ENCODE measurements around the gene USP19. TPM values are rescaled to one million over a fixed set of nuclear protein-coding genes. Genes with fewer than 3 reads are reported as not detected.
A peak's percentile ranks its signal among the peaks of the same experiment; 100 is the strongest.

USP19 gene
- total RNA-seq, 1 experiment from 2014 or later: 39.3 TPM

GRCh38 chr3:49161808-49162530, 41.3 kb upstream of the USP19 start:
- POLR2A ChIA-PET: interaction anchor here (0.7 to 1.8 kb wide), 2 partner anchors 29 to 50 kb away, joined by 3 to 4 read pairs; partner anchors contain the start of gene LAMB2
- H3K4me3 Mint-ChIP-seq (ENCODE audit: unreplicated experiment): no peak overlapping the region
- H3K36me3 Mint-ChIP-seq (ENCODE audit: insufficient read depth, unreplicated experiment): peaks cover 18% of the 10 kb centered on the region
- no peak for TF ChIP-seq CTCF (IDR thresholded peaks at IDR 0.05; ENCODE audit: unreplicated experiment)
- BruUV-seq (replicated peaks): no TSS peak
- intact Hi-C loops (cut with micrococcal nuclease): no loop called here
- no peaks in the 10 kb centered on the region for H3K9me3 Mint-ChIP-seq (ENCODE audit: unreplicated experiment)
- DNase-seq (ENCODE audit: unreplicated experiment): no peak
- H3K4me1 Mint-ChIP-seq (ENCODE audit: insufficient read depth, unreplicated experiment): peaks cover 10% of the 10 kb centered on the region
- no peak overlapping the region for H3K27ac Mint-ChIP-seq (ENCODE audit: low read depth, unreplicated experiment)
- CTCF ChIA-PET: interaction anchor here (0.6 to 0.7 kb wide), 3 partner anchors 8 to 137 kb away, joined by 3 read pairs; no protein-coding TSS in a partner anchor
- no peaks in the 10 kb centered on the region for H3K27me3 Mint-ChIP-seq (ENCODE audit: insufficient read depth, unreplicated experiment)

- intact Hi-C loops (cut with micrococcal nuclease): no loop called here
- Mint-ChIP-seq H3K4me1 (ENCODE audit: insufficient read depth, unreplicated experiment) (peaks cover 10% of the 10 kb centered on the region), H3K4me3 (ENCODE audit: unreplicated experiment) (no peak overlapping the region), H3K27ac (ENCODE audit: low read depth, unreplicated experiment) (no peak overlapping the region), H3K36me3 (ENCODE audit: insufficient read depth, unreplicated experiment) (peaks cover 18% of the 10 kb centered on the region), H3K27me3 (ENCODE audit: insufficient read depth, unreplicated experiment) (no peaks in the 10 kb centered on the region), H3K9me3 (ENCODE audit: unreplicated experiment) (no peaks in the 10 kb centered on the region)
- no TSS peak for BruUV-seq (replicated peaks)
- DNase-seq (ENCODE audit: unreplicated experiment): no peak
- no peak for TF ChIP-seq CTCF (IDR thresholded peaks at IDR 0.05; ENCODE audit: unreplicated experiment)
- ChIA-PET POLR2A (no interaction called here), CTCF (interaction anchor here (0.6 kb wide), 3 partner anchors 9 to 1673 kb away, joined by 3 to 4 read pairs (median 3); no protein-coding TSS in a partner anchor)
Measured at GRCh38 chr3:49161197-49161596, 40.6 kb upstream of the USP19 start.

GRCh38 chr3:49158792-49159191, 38.2 kb upstream of the USP19 start:
- ChIA-PET CTCF (interaction anchor here (0.5 to 1.8 kb wide), 7 partner anchors 11 to 294 kb away, joined by 3 to 4 read pairs (median 3); no protein-coding TSS in a partner anchor), POLR2A (interaction anchor here (1.3 to 1.5 kb wide), 2 partner anchors 9 to 25 kb away, joined by 4 to 5 read pairs; no protein-coding TSS in a partner anchor)
- peaks cover 7% of the 10 kb centered on the region for H3K36me3 Mint-ChIP-seq (ENCODE audit: insufficient read depth, unreplicated experiment)
- H3K4me3 Mint-ChIP-seq (ENCODE audit: unreplicated experiment): no peak overlapping the region
- no peaks in the 10 kb centered on the region for H3K27me3 Mint-ChIP-seq (ENCODE audit: insufficient read depth, unreplicated experiment)
- intact Hi-C loops (cut with micrococcal nuclease): loop anchor here (1.0 to 10.0 kb wide), 2 partner anchors 64 to 134 kb away; partner anchors contain the start of genes IMPDH2, NDUFAF3 and QRICH1
- H3K9me3 Mint-ChIP-seq (ENCODE audit: unreplicated experiment): no peaks in the 10 kb centered on the region
- peak overlapping the region; percentile 20 for H3K27ac Mint-ChIP-seq (ENCODE audit: low read depth, unreplicated experiment)
- H3K4me1 Mint-ChIP-seq (ENCODE audit: insufficient read depth, unreplicated experiment): no peaks in the 10 kb centered on the region
- TF ChIP-seq CTCF (IDR thresholded peaks at IDR 0.05; ENCODE audit: unreplicated experiment): no peak
- DNase-seq (ENCODE audit: unreplicated experiment): no peak
- no TSS peak for BruUV-seq (replicated peaks)

- intact Hi-C loops (cut with micrococcal nuclease): loop anchor here (1.0 to 10.0 kb wide), 2 partner anchors 64 to 133 kb away; partner anchors contain the start of genes IMPDH2, NDUFAF3 and QRICH1
- no TSS peak for BruUV-seq (replicated peaks)
- Mint-ChIP-seq H3K27me3 (ENCODE audit: insufficient read depth, unreplicated experiment) (no peaks in the 10 kb centered on the region), H3K4me1 (ENCODE audit: insufficient read depth, unreplicated experiment) (no peaks in the 10 kb centered on the region), H3K27ac (ENCODE audit: low read depth, unreplicated experiment) (no peak overlapping the region), H3K36me3 (ENCODE audit: insufficient read depth, unreplicated experiment) (peaks cover 1% of the 10 kb centered on the region), H3K4me3 (ENCODE audit: unreplicated experiment) (no peak overlapping the region), H3K9me3 (ENCODE audit: unreplicated experiment) (no peaks in the 10 kb centered on the region)
- ChIA-PET CTCF (interaction anchor here (0.5 to 1.8 kb wide), 9 partner anchors 11 to 170 kb away, joined by 3 to 4 read pairs (median 3); no protein-coding TSS in a partner anchor), POLR2A (interaction anchor here (0.6 to 1.5 kb wide), 5 partner anchors 8 to 152 kb away, joined by 3 to 5 read pairs (median 4); partner anchors contain the start of gene LAMB2)
- peak; percentile 53 for TF ChIP-seq CTCF (IDR thresholded peaks at IDR 0.05; ENCODE audit: unreplicated experiment)
- peak; percentile 68 for DNase-seq (ENCODE audit: unreplicated experiment)
Measured at GRCh38 chr3:49158103-49158709, 37.6 kb upstream of the USP19 start.

All from MCF 10A (cell line).